Hematopoietic multipotent progenitor cell treated with erythropoietin and hydrocortisone succinate and interleukin-3 and kit ligand, for 4 days (in vitro differentiated cells): ENCODE results near the gene DDX47.
A peak's percentile ranks its signal among the peaks of the same experiment; 100 is the strongest.

ENCODE experiments used
- DNase-seq: peaks from one replicate; pipeline ENCODE4 v3.0.0-alpha.2; 2015

The DDX47 gene

DNA sequence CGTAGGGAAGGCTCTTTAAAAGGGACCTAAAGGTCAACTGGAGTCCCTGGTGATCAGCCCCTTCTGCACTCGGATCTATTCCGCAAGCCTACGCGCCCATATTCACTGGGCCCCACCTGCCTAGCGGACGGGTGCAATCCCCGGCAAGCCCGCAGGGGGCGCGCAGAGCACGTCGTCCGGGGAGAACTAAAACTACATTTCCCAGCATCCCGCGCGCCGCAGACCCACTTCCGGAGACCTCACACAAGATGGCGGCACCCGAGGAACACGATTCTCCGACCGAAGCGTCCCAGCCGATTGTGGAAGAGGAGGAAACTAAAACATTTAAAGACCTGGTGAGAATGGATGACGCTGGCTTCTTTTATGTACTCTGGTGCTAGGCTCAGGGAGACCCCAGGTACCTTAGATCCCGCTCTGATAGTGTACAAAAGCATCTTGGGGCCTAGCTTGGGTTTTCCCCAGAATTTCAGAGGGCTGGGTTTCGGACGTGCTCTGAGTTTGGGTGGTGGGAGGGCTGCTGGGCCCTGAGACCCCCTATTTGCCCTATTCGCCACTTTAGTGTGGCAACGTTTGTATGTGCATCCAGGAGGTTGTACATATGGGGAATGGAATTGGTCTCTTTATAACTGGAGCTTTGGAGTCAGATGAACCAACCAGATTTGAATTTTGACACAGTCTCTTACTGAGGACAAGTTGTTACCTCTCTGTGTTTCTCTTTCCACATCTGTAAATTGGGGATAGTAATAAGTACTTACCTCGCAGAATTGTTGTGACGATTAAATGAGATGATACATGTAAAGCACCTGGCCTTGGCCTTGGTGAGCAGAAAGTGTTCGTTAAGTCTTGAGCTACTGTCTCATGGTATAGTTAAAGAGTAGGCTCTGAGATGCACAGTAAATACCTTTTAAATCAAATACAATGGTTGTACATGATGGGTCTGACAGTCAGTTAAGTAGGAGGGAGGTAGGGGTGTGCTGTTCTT lies at the start of gene DDX47:
Gene DDX47 (plus strand): TSS at position 227 of the 982 bp plus-strand sequence. CDS start 22 bp downstream, at position 249.
- DNase-seq, result peak; percentile 97

GRCh38 chr12:12764824-12765223 lies 48.3 kb upstream of the DDX47 start:
- DNase-seq, result no peak

GRCh38 chr12:12770262-12770661 lies 42.9 kb upstream of the DDX47 start:
- DNase-seq, result no peak

GRCh38 chr12:12774791-12775190 lies 38.4 kb upstream of the DDX47 start:
- DNase-seq, result no peak

- DNase-seq, result no peak
Observed at GRCh38 chr12:12776261-12776660, 36.9 kb upstream of the DDX47 start.

DNA sequence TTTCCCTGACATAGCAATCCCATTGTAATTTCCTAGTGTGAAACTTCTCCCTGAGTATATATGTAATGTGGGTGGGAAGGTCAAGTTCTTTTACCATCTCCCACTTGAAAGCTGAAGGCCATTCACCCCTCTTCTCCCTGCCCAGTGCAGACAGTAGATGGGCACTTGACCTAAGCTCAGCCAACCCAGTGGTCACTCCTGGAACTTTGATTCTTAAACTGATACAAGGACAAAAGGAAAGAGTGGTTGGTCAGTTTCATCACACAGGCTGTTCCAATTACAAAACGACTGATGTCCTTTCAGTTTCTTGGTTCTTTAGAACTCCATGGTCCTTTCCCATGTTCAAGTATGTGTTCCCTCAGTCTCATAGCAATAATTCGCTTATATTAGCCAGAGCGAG lies 36.1 kb upstream of the DDX47 start:
- no peak for DNase-seq

DNA sequence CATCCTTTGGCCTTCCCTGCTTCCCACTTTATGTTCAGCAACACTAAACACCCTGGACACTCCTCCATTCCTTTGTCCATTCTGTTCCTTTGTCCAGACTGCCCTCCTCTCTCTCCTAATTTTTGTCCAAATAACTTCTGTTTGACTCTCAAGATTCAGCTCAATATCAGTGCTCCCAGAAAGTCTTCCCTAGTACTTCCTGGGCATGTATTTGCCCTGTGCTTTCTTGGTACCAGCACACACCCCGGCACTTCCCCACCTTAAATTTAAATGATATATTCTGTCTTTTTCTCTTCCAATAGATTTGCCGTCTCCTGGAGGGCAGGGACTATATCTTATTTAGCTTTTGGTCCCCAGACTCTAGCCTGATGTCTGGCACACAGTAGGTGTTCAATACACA lies 34.1 kb upstream of the DDX47 start:
- DNase-seq, result no peak

GRCh38 chr12:12779529-12779928 lies 33.6 kb upstream of the DDX47 start:
- DNase-seq, result peak; percentile 44

DNA sequence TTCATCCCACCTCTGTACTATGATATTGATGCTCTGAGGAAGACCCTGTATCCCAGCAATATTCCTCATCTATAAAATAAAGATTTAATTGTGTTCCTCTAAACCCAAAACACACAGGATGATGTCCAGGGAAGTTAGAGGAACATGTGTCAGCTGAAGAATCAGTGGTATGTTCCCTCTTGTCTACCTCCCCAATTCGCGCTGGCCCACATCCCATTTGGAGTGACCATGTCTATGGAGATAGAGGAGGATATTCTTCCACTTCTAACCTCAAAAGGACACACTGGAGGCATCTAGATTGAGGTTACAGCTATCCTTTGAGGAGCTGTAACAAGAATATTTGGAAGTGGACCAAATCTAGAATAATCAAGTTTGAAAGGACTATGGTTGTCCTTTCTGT lies 29.0 kb upstream of the DDX47 start:
- no peak for DNase-seq

DNA sequence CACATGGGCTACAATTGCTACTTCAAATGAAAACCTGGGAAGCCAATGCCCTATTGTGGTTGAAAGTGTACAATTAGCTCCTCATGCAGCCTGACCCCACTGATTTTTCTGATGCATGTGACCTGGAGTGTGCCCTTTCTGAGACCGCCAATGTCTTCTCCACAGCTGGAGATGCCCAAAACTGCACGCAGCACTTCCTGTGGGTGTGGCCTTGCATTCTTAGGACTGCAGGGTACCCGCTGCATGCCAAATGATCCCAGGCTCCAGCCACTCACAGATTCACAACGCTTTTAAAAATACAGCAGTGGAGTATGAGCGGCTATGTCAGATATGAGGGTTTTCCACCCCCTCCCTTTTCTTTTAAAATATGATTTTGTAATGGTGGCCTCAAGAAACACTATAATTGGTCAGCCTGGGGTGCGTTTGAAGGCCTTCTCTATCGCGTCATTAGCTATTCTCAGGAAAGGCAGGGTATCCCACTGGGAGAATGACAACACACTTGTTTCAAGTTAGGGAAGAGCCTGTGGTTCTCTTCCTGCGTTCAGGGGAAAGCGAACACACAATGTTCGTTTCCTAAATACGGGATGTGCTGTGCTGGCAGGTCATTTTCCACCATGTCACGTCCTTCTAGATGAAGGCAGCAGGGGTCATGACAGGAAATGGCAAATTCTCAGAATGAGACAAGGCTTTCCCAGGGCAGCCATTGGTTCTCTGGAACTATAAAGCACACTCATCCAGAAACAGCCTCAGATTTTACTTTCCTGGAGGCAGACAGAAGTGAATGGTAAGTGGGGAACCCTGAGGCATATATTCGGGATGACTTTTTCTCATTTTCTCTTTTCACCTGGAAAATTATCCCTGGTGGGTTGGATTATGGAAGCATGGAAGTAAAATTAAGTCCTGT lies 28.0 kb upstream of the DDX47 start, which contains the start of gene APOLD1:
Gene APOLD1 (plus strand): TSS at position 749 of the 904 bp plus-strand sequence. CDS start 33 bp downstream, at position 782.
- DNase-seq, result peak; percentile 20

DNA sequence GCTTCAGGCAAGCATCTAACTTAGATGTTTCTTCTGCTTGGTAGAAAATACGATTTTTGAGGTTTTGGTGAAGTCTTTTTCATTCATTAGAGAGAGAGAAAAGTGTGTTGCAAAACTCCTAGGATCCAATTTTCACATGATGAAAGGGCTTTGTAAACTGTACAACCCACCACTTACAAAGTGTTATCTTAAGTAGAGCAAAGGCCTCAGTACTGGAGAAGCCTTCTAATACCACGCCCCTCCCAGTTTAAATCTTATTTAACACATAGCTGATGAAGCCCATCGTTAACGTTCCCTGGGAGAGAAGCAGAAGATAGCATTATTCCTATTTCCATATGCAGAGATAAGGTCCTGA lies 26.8 kb upstream of the DDX47 start:
- peak; percentile 64 for DNase-seq

- peak; percentile 88 for DNase-seq
Observed at GRCh38 chr12:12786706-12787601, 26.2 kb upstream of the DDX47 start.

- no peak for DNase-seq
Observed at GRCh38 chr12:12788131-12788530, 25.0 kb upstream of the DDX47 start.

DNA sequence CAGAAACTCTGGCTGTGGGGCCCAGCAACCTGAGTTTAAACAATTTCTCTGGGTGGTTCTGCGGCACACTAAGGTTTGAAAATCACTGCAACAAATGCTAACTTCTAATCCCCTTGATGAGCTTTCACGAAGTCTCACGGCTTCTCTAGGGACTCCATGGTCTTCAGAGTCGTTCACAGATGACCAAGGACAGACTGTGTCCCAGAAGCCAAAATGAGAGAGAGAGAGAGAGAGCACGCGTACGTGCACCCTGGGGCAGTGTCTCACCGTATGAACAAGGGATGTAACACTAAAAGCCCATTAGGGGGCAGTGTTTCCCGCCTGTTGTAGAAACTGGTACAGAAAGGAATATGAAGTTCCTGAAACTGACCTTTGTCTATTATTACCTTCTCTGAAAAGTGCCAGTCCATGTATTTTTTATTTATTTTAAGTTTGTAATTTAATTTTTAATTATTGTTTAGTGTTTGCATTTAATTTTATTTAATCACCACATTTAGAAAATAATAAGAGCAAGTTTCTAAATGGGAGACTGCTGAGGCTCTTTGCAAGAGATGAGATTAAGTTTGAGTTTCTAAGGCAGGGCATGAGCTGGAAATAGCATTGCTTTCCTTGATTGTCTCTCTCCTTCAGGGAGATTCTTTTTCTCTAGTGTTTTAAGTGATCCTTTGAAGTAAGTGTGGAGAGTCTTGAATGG lies 24.3 kb upstream of the DDX47 start:
- DNase-seq, result peak; percentile 94

- DNase-seq, result no peak
Observed at GRCh38 chr12:12790956-12791355, 22.2 kb upstream of the DDX47 start.

GRCh38 chr12:12791756-12792369 lies 21.3 kb upstream of the DDX47 start:
- DNase-seq, result no peak

DNA sequence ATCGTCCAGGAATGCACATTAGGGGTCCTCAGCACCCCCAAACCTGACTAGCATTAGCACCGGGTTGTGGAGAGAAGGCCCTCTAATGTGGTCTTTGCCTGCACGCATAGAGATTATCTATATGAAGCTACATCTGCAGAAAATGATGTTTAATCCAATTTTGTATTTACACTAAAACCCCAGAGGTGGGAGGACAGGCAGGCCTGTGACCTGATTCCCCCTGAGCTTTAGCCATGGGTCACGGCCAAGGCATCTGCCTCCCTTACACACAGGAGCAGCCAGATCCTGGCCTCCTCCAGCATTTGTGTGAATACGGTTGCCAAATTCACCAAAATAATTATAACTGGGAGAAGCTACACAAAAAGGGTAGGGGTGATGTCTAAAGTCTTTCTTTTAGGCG lies 20.7 kb upstream of the DDX47 start:
- no peak for DNase-seq

DNA sequence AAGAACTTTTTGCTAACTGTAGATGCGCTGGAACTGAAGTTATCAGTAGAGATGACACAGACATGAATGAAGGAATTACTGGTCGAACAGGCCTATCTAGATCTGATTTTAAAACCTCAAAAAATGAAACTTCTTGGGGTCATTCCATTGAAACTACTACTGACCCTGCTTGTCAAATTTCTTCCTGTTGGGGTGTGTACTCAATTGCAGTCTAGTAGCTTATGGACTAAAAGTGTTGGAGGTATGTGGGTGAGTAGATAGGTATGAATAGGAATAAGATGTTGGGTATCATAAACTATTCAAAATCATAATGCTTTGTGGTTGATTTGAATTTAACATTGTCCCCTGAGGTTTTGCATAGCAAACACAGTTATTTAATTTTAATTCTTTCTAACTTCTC lies 18.5 kb upstream of the DDX47 start:
- no peak for DNase-seq

- DNase-seq, result no peak
Observed at GRCh38 chr12:12796171-12796570, 17.0 kb upstream of the DDX47 start.

- no peak for DNase-seq
Observed at GRCh38 chr12:12796928-12797793, 16.0 kb upstream of the DDX47 start.
